ENCODE results near the gene TFDP1.

Gene TFDP1

DNA sequence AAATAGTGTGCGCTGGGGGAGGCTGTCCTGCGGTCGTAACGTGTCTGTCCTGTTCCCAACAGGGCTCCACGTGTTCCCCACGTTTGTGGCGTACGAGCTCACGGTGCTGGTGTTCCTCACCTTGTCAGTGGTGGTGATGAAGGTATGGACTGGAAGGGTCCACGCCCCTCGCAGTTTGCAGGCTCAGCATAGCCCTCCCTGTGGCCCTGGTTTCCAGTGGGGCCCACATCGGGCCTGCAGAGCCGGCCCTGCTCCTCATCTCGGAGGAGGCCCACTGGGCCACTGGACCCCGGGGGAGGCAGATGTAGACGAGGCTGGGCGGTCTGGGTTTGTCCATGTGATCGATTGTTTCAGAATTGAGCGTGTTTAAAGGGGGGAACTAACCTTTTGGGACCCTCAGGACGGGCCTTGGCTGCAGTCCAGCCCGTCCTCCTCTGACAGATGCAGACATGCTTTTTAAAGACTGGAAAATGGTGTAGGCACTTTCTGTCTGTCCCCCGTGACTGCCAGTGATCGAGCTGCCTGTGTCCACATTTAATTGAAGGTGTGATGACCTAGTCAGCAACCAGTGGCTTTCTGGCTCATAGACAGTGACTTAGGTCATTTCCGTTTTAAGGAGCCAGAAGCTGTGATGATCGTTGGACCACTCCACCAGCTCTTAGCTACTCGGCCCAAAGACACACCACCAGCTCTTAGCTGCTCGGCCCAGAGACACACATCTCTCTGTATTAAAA is 37.1 kb upstream of the TFDP1 start:
- Histone ChIP-seq H3K79me2 (ENCODE audit: insufficient read depth, low read length) (no peaks in the 10 kb centered on the region), H2AFZ (ENCODE audit: low read length) (no peak overlapping the region), H3K4me3 (ENCODE audit: low read depth, low read length, poor library complexity, severe bottlenecking) (no peak overlapping the region), H4K20me1 (ENCODE audit: insufficient read depth, low read length) (no peaks in the 10 kb centered on the region), H3K36me3 (ENCODE audit: insufficient read depth, low read length) (peaks cover 3% of the 10 kb centered on the region; the same call in 1 of the 2 replicates), H3F3A (ENCODE audit: insufficient read depth, low read length) (no peaks in the 10 kb centered on the region), H3K4me2 (ENCODE audit: low read length) (no peak overlapping the region), H3K4me1 (ENCODE audit: insufficient read depth, low read length, severe bottlenecking) (no peaks in the 10 kb centered on the region), H3K27me3 (ENCODE audit: insufficient read depth, low read length) (no peaks in the 10 kb centered on the region), H3K9me3 (ENCODE audit: low read length) (peaks cover 3% of the 10 kb centered on the region; the same call in 1 of the 2 replicates), H3K9ac (ENCODE audit: low read length) (no peak overlapping the region), H3K27ac (ENCODE audit: low read depth, low read length, poor library complexity, severe bottlenecking) (no peak overlapping the region), H3K9me2 (ENCODE audit: low read depth, low read length) (no peaks in the 10 kb centered on the region)
- TF ChIP-seq, protein P1, sequence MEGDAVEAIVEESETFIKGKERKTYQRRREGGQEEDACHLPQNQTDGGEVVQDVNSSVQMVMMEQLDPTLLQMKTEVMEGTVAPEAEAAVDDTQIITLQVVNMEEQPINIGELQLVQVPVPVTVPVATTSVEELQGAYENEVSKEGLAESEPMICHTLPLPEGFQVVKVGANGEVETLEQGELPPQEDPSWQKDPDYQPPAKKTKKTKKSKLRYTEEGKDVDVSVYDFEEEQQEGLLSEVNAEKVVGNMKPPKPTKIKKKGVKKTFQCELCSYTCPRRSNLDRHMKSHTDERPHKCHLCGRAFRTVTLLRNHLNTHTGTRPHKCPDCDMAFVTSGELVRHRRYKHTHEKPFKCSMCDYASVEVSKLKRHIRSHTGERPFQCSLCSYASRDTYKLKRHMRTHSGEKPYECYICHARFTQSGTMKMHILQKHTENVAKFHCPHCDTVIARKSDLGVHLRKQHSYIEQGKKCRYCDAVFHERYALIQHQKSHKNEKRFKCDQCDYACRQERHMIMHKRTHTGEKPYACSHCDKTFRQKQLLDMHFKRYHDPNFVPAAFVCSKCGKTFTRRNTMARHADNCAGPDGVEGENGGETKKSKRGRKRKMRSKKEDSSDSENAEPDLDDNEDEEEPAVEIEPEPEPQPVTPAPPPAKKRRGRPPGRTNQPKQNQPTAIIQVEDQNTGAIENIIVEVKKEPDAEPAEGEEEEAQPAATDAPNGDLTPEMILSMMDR (IDR thresholded peaks at IDR 0.05; ENCODE audit: low read length), result no peak
- no peak for TF ChIP-seq EZH2 (IDR thresholded peaks at IDR 0.05; ENCODE audit: borderline replicate concordance, low read length)

DNA sequence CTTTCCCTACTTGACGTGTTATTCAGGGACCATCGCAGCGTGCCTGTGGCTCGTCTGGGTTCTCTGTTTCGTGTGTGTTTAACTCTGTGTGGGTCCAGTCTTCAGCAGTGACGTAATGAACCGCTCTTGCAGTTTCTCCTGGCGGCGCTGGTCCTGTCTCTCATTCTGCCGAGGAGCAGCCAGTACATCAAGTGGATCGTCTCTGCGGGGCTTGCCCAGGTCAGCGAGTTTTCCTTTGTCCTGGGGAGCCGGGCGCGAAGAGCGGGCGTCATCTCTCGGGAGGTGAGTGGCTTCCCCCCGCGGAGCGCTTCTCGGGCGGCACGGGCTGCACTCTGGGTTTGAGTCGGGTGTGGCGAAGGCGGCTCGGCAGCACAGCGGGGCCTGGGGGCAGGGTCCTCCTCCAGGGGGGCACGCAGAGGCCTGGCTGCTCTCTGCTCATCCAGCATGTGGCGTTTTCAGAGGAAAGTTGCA is 36.3 kb upstream of the TFDP1 start:
- no peak overlapping the region for H3K9ac ChIP-seq (ENCODE audit: low read length)
- no peaks in the 10 kb centered on the region for H3F3A ChIP-seq (ENCODE audit: insufficient read depth, low read length)
- no peaks in the 10 kb centered on the region for H4K20me1 ChIP-seq (ENCODE audit: insufficient read depth, low read length)
- no peaks in the 10 kb centered on the region for H3K27me3 ChIP-seq (ENCODE audit: insufficient read depth, low read length)
- no peak overlapping the region for H2AFZ ChIP-seq (ENCODE audit: low read length)
- H3K9me3 ChIP-seq (ENCODE audit: low read length), result no peaks in the 10 kb centered on the region
- no peaks in the 10 kb centered on the region for H3K9me2 ChIP-seq (ENCODE audit: low read depth, low read length)
- H3K27ac ChIP-seq (ENCODE audit: low read depth, low read length, poor library complexity, severe bottlenecking), result no peak overlapping the region
- no peak overlapping the region for H3K4me3 ChIP-seq (ENCODE audit: low read depth, low read length, poor library complexity, severe bottlenecking)
- no peaks in the 10 kb centered on the region for H3K79me2 ChIP-seq (ENCODE audit: insufficient read depth, low read length)
- no peaks in the 10 kb centered on the region; the same call in 1 of the 2 replicates for H3K36me3 ChIP-seq (ENCODE audit: insufficient read depth, low read length)
- no peak overlapping the region for H3K4me2 ChIP-seq (ENCODE audit: low read length)
- no peak for TF ChIP-seq EZH2 (IDR thresholded peaks at IDR 0.05; ENCODE audit: borderline replicate concordance, low read length)
- TF ChIP-seq, protein P1 (IDR thresholded peaks at IDR 0.05; ENCODE audit: low read length), result no peak
- no peaks in the 10 kb centered on the region for H3K4me1 ChIP-seq (ENCODE audit: insufficient read depth, low read length, severe bottlenecking)

DNA sequence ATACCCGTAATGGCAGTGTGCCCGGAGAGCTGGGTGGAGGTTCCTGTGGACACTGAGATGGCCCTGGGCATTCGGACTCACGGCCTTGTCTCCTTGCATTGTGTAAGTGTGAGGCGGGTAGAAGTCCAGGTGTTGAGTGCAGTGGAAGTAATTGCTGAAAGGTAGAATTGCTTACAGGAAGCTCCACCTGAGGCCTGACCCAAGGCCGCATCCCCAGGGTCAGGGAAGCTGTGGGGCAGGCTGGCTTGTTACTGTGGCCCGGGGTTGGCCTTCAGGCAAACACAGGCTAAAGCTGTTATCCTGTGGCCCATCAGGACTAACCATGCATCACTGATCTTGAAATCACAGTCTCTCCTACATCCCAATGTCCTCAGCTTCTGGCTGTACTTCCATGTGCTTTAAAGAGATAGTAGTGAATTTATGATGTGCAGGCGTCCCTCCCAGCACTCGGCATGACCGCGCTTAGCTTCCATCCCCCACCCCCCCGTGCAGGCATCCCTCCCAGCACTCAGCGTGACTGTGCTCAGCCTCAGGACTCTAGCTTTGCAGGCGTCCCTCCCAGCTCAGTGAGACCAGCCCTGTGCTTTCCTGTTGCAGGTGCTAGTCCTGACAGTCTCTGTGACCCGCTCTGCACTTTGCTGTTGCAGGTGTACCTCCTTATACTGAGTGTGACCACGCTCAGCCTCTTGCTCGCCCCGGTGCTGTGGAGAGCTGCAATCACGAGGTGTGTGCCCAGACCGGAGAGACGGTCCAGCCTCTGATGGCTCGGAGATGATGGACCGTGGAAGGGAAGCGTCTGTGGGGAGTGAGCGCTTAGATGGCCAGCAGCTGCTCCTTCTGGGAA is 35.6 kb upstream of the TFDP1 start:
- Histone ChIP-seq H3K9ac (ENCODE audit: low read length) (no peak overlapping the region), H3K36me3 (ENCODE audit: insufficient read depth, low read length) (no peaks in the 10 kb centered on the region; the same call in 1 of the 2 replicates), H3K9me2 (ENCODE audit: low read depth, low read length) (no peaks in the 10 kb centered on the region), H3K4me2 (ENCODE audit: low read length) (no peak overlapping the region), H3K27me3 (ENCODE audit: insufficient read depth, low read length) (no peaks in the 10 kb centered on the region), H3F3A (ENCODE audit: insufficient read depth, low read length) (no peaks in the 10 kb centered on the region), H3K4me3 (ENCODE audit: low read depth, low read length, poor library complexity, severe bottlenecking) (no peak overlapping the region), H3K27ac (ENCODE audit: low read depth, low read length, poor library complexity, severe bottlenecking) (no peak overlapping the region), H2AFZ (ENCODE audit: low read length) (no peak overlapping the region), H3K4me1 (ENCODE audit: insufficient read depth, low read length, severe bottlenecking) (no peaks in the 10 kb centered on the region), H4K20me1 (ENCODE audit: insufficient read depth, low read length) (no peaks in the 10 kb centered on the region), H3K9me3 (ENCODE audit: low read length) (no peaks in the 10 kb centered on the region), H3K79me2 (ENCODE audit: insufficient read depth, low read length) (no peaks in the 10 kb centered on the region)
- TF ChIP-seq, protein P1 (IDR thresholded peaks at IDR 0.05; ENCODE audit: low read length), result no peak
- no peak for TF ChIP-seq EZH2 (IDR thresholded peaks at IDR 0.05; ENCODE audit: borderline replicate concordance, low read length)
